HEK293T (cell line): ENCODE results near the gene PSMB11.

Experiments
- CTCF ChIA-PET: fragments of 350-600 bp; formaldehyde crosslinking; extraction: SDS; loops from one replicate; lab custom pipeline; 2021; ENCODE audit warnings: antibody characterized with exemption, inconsistent platforms; lab: Yijun Ruan, JAX
- POLR2A ChIA-PET: fragments of 350-600 bp; formaldehyde crosslinking; extraction: SDS; loops from one replicate; lab custom pipeline; 2020; ENCODE audit warnings: antibody characterized with exemption, inconsistent platforms; lab: Yijun Ruan, JAX
- DNase-seq: peaks from one replicate; pipeline ENCODE4 v3.0.0; 2012; ENCODE audit warnings: mixed read lengths; ENCODE audit errors: extremely low spot score
- ARNT ChIP-seq: fragments of 450-650 bp; IDR thresholded peaks from 2 replicates; pipeline ENCODE4 v1.6.1; 2017; ENCODE audit warnings: mild to moderate bottlenecking
- BHLHE40 ChIP-seq: fragments of 450-650 bp; IDR thresholded peaks from 2 replicates; pipeline ENCODE4 v1.6.1; 2016; ENCODE audit warnings: mild to moderate bottlenecking, moderate library complexity, borderline replicate concordance
- CTBP1 ChIP-seq: fragments of 450-650 bp; IDR thresholded peaks from 2 replicates; pipeline ENCODE4 v1.6.1; 2016; ENCODE audit warnings: borderline replicate concordance
- ELF4 ChIP-seq: fragments of 450-650 bp; IDR thresholded peaks from 2 replicates; pipeline ENCODE4 v1.6.1; 2017; ENCODE audit warnings: antibody characterized with exemption
- FOXA1 ChIP-seq: fragments of 450-650 bp; IDR thresholded peaks from 2 replicates; pipeline ENCODE4 v1.6.1; 2016; ENCODE audit warnings: mild to moderate bottlenecking
- FOXK2 ChIP-seq: fragments of 450-650 bp; IDR thresholded peaks from 2 replicates; pipeline ENCODE4 v1.6.1; 2016; ENCODE audit warnings: mild to moderate bottlenecking
- FOXM1 ChIP-seq: fragments of 450-650 bp; IDR thresholded peaks from 2 replicates; pipeline ENCODE4 v1.6.1; 2017; ENCODE audit warnings: mild to moderate bottlenecking, borderline replicate concordance
- HDGF ChIP-seq: fragments of 450-650 bp; IDR thresholded peaks from 2 replicates; pipeline ENCODE4 v1.6.1; 2017; ENCODE audit warnings: antibody characterized with exemption, borderline replicate concordance
- L3MBTL2 ChIP-seq: fragments of 450-650 bp; conservative IDR thresholded peaks from 2 replicates; pipeline ENCODE4 v1.6.1; 2016; ENCODE audit warnings: mild to moderate bottlenecking
- LEF1 ChIP-seq: fragments of 450-650 bp; IDR thresholded peaks from 2 replicates; pipeline ENCODE4 v1.6.1; 2017; ENCODE audit warnings: mild to moderate bottlenecking, borderline replicate concordance
- NFRKB ChIP-seq: fragments of 450-650 bp; IDR thresholded peaks from 2 replicates; pipeline ENCODE4 v1.6.1; 2016; ENCODE audit warnings: mild to moderate bottlenecking, moderate library complexity
- SP1 ChIP-seq: fragments of 450-650 bp; IDR thresholded peaks from 2 replicates; pipeline ENCODE4 v1.6.1; 2017
- SUZ12 ChIP-seq: fragments of 450-650 bp; IDR thresholded peaks from 2 replicates; pipeline ENCODE4 v1.6.1; 2016; ENCODE audit warnings: mild to moderate bottlenecking
- TARDBP ChIP-seq: fragments of 450-650 bp; IDR thresholded peaks from 2 replicates; pipeline ENCODE4 v1.6.1; 2016
- ZNF384 ChIP-seq: fragments of 450-650 bp; IDR thresholded peaks from 2 replicates; pipeline ENCODE4 v1.6.1; 2016
- TF ChIP-seq, protein P1 (sequence below): fragments of 450-650 bp; IDR thresholded peaks from 2 replicates; pipeline ENCODE4 v1.6.1; 2016

The PSMB11 gene

DNA sequence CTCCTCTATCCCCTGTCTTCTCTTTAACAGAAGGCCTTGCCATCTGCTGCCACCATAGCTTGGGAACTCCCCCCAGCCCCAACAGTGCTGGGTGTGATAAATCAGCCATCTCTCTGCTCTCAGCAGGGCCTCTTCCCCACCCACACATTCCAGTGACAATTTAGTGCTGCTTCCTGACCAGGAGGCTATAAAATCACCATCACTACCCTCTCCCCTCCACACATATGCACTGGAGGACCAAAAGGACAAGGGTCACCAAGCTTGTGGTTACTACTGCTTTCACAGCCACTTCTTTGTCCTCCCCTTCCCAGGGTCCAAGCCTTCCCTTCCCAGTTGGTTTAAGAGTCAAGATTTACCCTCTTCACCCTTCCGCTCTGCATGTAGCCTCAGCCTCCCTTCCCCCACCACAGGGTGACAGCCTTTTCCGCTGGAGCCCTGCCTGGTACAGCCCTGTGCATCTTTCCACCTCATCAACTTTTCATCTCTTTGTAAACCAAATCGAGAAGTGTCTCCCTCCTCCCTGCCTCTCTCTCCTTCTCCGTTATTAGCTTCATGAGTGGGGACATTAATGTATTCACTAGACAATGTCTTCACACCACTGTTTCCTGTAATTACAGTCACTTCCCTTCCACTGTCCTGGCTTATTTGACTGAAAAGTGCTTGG, 16.7 kb upstream of the PSMB11 start:
- ChIA-PET POLR2A (interaction anchor here (0.6 to 7.0 kb wide), 7 partner anchors 8 to 30 kb away, joined by 3 to 36 read pairs (median 5); no protein-coding TSS in a partner anchor), CTCF (interaction anchor here (1.8 kb wide), 1 partner anchor 30 kb away, joined by 10 read pairs; no protein-coding TSS in a partner anchor)
- TF ChIP-seq LEF1 = no peak
- TF ChIP-seq, protein P1, sequence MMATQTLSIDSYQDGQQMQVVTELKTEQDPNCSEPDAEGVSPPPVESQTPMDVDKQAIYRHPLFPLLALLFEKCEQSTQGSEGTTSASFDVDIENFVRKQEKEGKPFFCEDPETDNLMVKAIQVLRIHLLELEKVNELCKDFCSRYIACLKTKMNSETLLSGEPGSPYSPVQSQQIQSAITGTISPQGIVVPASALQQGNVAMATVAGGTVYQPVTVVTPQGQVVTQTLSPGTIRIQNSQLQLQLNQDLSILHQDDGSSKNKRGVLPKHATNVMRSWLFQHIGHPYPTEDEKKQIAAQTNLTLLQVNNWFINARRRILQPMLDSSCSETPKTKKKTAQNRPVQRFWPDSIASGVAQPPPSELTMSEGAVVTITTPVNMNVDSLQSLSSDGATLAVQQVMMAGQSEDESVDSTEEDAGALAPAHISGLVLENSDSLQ = peak; percentile 41
- no peak for DNase-seq

DNA sequence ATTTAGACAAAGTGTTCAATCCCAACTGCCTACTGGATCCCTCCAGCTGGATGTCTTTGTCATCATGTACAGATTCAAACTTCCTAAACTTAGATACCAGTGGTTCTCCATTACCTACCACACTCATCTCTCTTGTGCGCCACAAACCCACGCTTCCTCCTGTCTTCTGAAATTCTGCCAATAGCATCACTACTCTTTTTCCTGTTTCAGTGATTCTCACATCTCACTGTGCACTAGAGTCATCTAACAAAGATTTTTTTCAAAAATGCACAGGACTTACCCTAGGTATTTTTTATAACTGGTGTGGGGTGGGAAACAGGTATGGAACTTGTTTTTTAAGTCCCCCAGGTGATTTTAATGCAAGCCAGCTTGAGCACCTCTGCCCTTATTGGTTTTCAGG, 13.2 kb upstream of the PSMB11 start:
- ChIA-PET CTCF (interaction anchor here (0.8 to 1.3 kb wide), 2 partner anchors 42 to 352 kb away, joined by 3 to 4 read pairs; no protein-coding TSS in a partner anchor), POLR2A (no interaction called here)
- no peak for TF ChIP-seq HDGF
- TF ChIP-seq NFRKB = no peak
- TF ChIP-seq, protein P1 = no peak
- TF ChIP-seq BHLHE40 = no peak
- no peak for TF ChIP-seq LEF1
- TF ChIP-seq ELF4 = no peak
- TF ChIP-seq CTBP1 = no peak
- TF ChIP-seq SUZ12 = no peak
- no peak for TF ChIP-seq L3MBTL2
- no peak for TF ChIP-seq FOXM1
- TF ChIP-seq SP1 = no peak
- TF ChIP-seq TARDBP = no peak
- no peak for DNase-seq

DNA sequence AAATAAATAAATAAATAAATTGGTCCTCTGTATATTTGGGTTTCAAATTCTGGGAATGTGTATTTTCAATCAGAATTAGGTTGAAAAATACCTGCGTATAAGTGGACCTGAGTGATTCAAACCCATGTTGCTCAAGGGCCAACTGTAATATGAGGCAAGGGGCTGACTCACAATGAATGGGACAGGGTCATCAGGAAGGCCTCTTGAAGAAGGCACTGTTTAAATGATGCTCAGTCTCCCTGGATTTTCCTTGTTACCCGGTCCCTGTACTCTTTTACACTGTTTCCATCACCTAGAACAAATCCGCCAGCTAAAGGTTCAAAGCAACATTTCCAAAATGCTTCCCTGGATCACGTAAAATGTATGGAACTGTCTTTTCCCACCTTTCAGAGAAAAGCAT, 11.1 kb upstream of the PSMB11 start:
- TF ChIP-seq CTBP1 (no peak), SUZ12 (no peak), ARNT (no peak), NFRKB (no peak), LEF1 (no peak), FOXA1 (no peak), ZNF384 (no peak), L3MBTL2 (no peak), HDGF (no peak), ELF4 (no peak), SP1 (no peak), FOXM1 (no peak), FOXK2 (no peak), BHLHE40 (no peak), TARDBP (no peak)
- TF ChIP-seq, protein P1 = no peak
- CTCF ChIA-PET = interaction anchor here (0.8 to 0.9 kb wide), 2 partner anchors 38 to 45 kb away, joined by 3 read pairs; no protein-coding TSS in a partner anchor
- no peak for DNase-seq
- POLR2A ChIA-PET = interaction anchor here (1.7 kb wide), 1 partner anchor 24 kb away, joined by 7 read pairs; no protein-coding TSS in a partner anchor

DNA sequence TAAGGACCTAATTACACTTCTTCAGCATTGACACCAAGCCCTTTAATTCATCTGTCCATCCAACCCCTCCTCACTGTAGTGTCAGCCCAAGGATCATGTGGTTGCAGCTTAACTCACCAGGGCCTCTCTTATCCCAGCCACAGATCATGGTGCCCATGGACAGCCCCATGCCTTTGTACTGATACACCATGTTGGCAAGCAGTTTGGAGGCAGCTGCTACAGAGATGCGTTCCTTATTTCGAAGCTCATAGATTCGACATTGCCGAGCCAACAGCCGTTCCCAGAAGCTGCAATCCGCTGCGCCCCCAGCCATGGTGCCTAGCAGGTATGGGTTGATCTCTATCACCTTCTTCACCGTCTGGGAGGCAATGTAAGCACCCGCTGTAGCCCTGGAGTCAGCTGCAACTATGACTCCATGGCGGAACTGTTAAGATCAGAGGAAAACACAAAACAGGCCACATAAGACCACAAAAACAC, 8.7 kb upstream of the PSMB11 start:
- POLR2A ChIA-PET = interaction anchor here (1.2 to 2.8 kb wide), 3 partner anchors 9 to 38 kb away, joined by 3 to 20 read pairs (median 3); no protein-coding TSS in a partner anchor
- CTCF ChIA-PET = interaction anchor here (0.7 kb wide), 1 partner anchor 76 kb away, joined by 7 read pairs; no protein-coding TSS in a partner anchor
- TF ChIP-seq HDGF (no peak), ARNT (no peak), LEF1 (no peak), FOXM1 (no peak), SP1 (no peak), NFRKB (no peak), ZNF384 (no peak), FOXA1 (no peak), ELF4 (no peak), FOXK2 (no peak), BHLHE40 (no peak), CTBP1 (no peak), SUZ12 (no peak), L3MBTL2 (no peak), TARDBP (no peak)
- TF ChIP-seq, protein P1 = no peak
- DNase-seq = no peak

DNA sequence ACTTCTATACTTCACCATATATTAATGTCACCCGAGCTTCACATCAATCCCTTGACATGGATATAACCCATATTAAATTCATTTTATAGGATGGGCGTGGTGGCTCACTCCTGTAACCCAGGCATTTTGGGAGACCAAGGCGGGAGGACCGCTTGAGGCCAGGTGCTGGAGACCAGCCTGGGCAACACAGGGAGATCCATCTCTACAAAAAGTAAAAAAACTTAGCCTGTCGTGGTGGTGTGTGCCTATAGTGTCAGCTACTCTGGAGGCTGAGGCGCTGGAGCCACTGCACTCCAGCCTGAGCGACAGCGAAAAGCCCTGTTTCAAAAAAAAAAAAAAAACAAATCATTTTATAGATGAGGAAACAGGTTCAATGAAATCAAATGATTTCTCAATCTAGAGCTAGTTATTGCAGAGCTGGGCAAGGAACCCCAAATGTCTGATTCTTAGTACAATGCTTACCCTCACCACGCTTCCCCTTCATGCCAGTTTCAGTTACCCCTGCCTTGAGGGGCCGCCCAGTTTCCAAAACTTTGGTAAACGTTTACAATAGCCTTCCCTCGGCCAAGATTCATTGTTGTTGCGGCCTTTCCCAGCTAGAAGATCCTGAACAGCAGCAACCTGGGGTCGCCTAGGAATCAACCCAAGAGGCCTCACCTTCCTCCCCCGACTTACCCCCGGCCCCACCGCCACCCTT, 8.1 kb upstream of the PSMB11 start:
- no peak for DNase-seq
- CTCF ChIA-PET = interaction anchor here (0.7 to 1.3 kb wide), 2 partner anchors 47 to 76 kb away, joined by 3 to 7 read pairs; no protein-coding TSS in a partner anchor
- POLR2A ChIA-PET = interaction anchor here (0.6 to 2.8 kb wide), 7 partner anchors 9 to 263 kb away, joined by 3 to 20 read pairs (median 4); no protein-coding TSS in a partner anchor
- no peak for TF ChIP-seq CTBP1
- TF ChIP-seq, protein P1 = no peak
- no peak for TF ChIP-seq ELF4
- TF ChIP-seq ZNF384 = no peak
- no peak for TF ChIP-seq NFRKB
- no peak for TF ChIP-seq L3MBTL2
- TF ChIP-seq ARNT = no peak
- no peak for TF ChIP-seq FOXM1
- TF ChIP-seq SUZ12 = no peak
